AG10803 (cell line): ENCODE data around the gene DLX3.

Experiments
- DNase-seq: peaks from one replicate; pipeline ENCODE4 v3.0.0; 2010; ENCODE audit warnings: low read depth
- H3K4me3 ChIP-seq: 2 replicates; pipeline ENCODE4 v1.5.1; 2011; ENCODE audit warnings: mild to moderate bottlenecking, low read length, control low read depth
- TF ChIP-seq, protein P1 (sequence below): conservative IDR thresholded peaks from 2 replicates; pipeline ENCODE4 v1.5.1; 2011; ENCODE audit warnings: mild to moderate bottlenecking, low read length, control low read depth, inconsistent platforms

The DLX3 gene

DNA sequence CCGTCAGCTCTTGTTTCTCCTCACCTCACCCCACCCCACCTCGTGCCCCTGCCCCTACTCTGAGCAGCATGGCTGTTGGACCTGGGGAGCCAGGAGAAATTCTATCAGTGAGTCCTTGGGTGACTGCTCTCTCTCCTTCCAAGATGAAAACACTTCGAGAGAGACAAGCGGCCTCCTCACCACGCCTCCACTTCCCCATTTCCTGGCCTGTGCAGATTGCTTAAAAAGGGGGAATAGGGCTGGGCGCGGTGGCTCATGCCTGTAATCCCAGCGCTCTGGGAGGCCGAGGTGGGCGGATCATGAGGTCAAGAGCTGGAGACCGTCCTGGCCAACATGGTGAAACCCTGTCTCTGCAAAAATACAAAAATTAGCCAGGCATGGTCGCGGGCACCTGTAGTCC lies 16.5 kb downstream of the DLX3 start:
- H3K4me3 ChIP-seq, result no peak overlapping the region
- DNase-seq, result no peak
- TF ChIP-seq, protein P1, sequence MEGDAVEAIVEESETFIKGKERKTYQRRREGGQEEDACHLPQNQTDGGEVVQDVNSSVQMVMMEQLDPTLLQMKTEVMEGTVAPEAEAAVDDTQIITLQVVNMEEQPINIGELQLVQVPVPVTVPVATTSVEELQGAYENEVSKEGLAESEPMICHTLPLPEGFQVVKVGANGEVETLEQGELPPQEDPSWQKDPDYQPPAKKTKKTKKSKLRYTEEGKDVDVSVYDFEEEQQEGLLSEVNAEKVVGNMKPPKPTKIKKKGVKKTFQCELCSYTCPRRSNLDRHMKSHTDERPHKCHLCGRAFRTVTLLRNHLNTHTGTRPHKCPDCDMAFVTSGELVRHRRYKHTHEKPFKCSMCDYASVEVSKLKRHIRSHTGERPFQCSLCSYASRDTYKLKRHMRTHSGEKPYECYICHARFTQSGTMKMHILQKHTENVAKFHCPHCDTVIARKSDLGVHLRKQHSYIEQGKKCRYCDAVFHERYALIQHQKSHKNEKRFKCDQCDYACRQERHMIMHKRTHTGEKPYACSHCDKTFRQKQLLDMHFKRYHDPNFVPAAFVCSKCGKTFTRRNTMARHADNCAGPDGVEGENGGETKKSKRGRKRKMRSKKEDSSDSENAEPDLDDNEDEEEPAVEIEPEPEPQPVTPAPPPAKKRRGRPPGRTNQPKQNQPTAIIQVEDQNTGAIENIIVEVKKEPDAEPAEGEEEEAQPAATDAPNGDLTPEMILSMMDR, result no peak

DNA sequence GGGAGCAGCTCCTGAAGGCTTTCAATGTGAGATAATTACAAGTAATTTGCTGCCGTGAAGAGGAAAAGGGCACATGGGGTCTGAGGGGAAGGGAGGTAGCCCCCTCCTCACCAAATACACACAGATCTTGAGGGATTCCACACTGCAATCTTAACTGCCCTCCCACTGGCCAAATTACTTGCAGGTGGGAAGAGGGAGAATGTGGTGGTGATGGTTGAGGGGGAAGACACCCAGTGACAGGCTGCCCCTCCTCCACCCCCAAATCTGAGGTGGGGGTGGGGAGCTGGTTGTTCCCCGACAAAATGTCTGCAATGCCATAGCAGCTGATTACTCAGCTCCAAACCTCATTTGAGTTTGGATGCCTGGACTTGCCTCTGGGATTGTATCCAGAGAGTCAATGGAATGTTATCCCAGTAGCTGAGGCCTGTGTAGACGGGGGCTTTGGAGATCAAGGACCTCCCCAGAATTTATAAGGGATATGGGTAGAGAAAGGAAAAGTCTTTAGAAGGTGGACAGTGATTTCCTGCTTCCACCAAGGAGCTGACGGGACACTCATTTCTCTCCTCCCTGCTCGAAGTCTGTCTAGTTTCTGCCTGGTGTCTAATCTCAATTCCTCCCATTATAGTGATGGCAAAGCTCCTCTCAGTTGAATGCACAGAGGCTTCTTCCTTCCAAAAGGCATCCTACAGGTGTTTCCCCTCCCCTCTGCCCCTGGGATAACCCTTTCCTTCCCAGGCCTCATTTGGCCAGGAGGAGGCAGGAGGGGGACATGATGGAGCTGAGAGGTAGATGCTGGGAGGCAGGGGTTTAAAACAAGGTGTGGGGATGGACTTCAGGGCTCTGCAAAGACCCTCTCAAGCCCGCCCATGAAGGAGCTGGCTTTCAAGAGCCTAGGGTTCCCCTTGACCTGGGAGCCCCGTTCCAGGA lies 17.3 kb downstream of the DLX3 start:
- no peak overlapping the region for H3K4me3 ChIP-seq
- TF ChIP-seq, protein P1, result no peak
- DNase-seq, result peak; percentile 9

DNA sequence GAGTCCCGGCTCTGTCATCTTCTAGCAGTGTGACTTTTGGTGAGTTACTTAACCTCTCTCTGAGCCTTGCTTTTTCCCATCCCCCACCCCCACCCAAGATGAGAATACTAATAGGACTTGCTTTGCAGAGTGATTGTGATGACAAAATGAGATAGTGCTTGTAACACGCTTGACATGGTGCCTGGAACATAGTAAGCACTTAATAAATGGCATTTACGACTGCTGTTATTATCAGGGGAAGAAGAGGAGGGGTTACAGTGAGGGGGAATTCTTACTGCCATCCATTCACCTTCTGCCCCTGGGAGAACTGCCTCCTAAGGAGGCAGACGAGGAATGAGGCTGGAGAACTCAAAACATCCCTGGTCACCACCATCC lies 18.2 kb downstream of the DLX3 start:
- DNase-seq, result no peak
- H3K4me3 ChIP-seq, result no peak overlapping the region
- TF ChIP-seq, protein P1, result no peak

DNA sequence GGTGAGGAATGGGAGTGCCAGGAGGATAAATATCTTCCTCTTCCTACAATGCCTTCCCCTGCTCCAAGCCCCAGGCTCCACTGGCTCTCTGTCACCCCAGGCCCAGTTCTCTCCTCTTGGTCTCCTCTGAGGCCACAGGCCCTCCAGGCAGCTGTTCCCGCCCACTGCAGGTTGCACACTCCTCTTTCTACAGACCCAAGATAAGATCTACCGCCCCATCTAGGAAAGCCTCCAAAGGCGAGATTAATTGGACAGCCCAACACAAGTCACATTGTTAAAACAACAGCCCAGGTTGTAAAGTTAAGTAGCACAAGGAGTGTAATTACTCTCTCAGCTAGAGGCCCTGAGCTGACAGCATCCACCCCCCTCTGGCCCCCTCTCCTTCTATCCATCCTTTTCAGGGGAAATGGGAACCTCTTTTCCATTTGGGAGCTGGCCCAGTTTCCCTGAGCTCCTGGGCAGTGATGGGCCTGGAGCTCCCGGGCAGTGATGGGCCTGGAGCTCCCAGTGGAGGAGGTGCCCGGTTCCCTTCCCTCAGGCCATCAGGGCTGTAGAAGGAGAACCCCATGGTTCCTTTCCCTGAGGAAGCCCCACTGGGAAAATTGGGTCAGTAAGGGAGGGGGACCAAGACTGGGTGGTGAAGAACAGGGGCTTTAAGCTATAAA lies 18.7 kb downstream of the DLX3 start:
- H3K4me3 ChIP-seq, result no peak overlapping the region
- DNase-seq, result no peak
- TF ChIP-seq, protein P1, result no peak

DNA sequence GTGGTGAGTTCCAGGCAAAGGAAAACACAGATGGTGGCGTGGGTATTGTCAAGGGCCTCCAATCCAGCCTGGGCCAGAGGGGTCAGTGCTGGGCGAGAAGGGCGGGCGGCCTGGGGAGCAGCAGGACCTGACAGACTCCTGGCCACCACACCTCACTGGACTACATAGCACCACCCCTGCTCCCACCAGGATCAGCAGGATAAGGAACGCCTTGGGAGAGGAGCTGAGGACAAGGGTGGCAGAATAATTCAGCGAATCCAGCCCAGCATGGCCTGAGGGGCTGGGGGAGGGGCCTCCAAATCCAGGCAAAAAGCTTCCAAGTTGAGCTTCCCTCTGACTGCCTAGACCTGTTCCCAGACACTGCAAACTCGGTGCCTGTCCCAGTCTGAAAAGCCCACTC lies 19.5 kb downstream of the DLX3 start:
- TF ChIP-seq, protein P1, result no peak
- no peak for DNase-seq
- no peak overlapping the region for H3K4me3 ChIP-seq

DNA sequence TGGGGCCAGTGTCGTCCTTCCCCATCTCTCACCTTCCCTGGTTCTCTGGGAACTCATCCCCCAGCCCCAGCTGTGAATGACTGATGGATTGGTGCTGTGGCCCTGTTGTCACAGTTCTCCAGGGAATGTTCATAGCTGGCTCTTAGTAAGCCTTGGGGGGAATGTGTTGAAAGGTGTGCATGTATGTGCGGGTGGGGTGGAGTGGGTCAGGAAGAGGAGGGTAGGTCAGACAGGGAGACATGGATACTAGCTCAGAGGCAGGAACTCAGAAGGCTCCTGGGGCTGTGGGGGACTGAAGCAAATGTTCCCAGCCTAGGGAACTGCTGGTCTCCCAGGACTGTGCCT lies 21.8 kb downstream of the DLX3 start:
- DNase-seq, result no peak
- H3K4me3 ChIP-seq, result no peak overlapping the region
- TF ChIP-seq, protein P1, result no peak
